ENCODE measurements around the gene BANF2.
A peak's percentile ranks its signal among the peaks of the same experiment; 100 is the strongest.

The BANF2 gene

GRCh38 chr20:17761604-17762003, 61.8 kb downstream of the BANF2 start:
- DNase-seq (ENCODE audit: low read depth): peak; percentile 23
- H3K4me3 ChIP-seq (ENCODE audit: low read depth, low read length): no peak overlapping the region
- TF ChIP-seq CTCF (conservative IDR thresholded peaks at IDR 0.05; ENCODE audit: low read depth, low read length): no peak

DNA sequence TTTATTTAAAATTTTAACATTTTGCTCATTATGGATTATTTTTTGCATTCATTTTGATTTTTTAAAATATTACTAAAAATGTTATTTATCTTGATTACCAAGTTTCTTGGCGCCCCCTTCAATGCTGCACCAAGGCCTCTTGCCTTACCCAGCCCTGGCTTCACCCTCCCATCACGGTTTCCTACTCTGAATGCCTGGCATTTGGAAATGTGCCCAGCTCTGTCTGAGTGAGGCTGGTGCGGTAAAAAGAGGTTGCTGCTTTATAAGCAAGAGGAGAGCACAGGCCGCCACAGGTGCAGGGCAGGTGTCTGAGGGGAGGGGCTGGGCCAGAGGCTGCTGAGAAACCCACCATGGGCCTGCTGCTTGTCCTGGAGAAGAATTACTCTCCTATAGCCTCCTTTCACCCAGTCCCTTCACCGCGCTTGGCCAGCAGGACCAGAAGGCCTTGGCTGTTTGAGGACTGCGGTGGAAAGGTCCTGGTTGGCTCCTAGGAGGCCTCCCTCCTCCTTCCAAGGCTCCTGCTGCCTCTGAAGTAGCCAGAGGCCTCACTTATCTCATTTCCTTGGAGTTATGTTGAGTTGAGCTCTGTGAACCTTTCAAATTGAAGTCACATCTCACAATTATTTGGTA, 62.6 kb downstream of the BANF2 start:
- no peak for DNase-seq (ENCODE audit: low read depth)
- no peak overlapping the region for H3K4me3 ChIP-seq (ENCODE audit: low read depth, low read length)
- no peak for TF ChIP-seq CTCF (conservative IDR thresholded peaks at IDR 0.05; ENCODE audit: low read depth, low read length)

DNA sequence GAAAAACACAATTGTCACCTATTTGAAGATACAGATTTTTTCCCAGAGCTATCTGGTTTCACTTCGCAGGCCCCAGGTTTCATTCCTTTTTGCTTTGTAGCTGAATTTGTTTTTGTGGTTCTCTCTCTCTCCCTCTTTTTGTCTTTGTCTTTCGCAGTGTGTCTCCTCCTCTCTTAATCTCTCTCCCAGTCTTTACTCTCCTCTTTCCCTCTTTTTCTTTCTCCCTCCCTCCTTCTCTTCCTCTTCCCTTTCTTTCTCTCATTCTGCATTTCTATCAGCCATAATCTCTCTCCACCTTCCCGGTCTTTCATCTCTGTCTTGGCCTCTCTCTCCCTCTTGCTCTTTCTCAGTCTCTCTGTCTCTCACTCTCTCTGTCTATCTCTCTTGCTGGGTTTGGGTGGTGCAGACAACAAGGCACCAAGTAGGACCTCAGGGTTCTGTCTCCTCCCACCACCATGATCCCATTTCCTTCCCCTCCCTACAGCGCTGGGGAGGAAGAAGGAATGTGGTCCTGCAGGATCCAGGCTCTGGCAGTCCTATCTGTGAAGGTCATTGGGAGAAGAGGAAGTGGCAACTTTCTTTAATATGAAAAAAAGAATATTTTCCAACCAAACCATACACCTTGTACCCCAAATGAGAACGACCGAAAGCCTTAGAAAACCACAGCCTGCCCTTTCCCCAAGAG, 63.2 kb downstream of the BANF2 start:
- no peak overlapping the region for H3K4me3 ChIP-seq (ENCODE audit: low read depth, low read length)
- no peak for TF ChIP-seq CTCF (conservative IDR thresholded peaks at IDR 0.05; ENCODE audit: low read depth, low read length)
- DNase-seq (ENCODE audit: low read depth): no peak

- DNase-seq (ENCODE audit: low read depth): no peak
- TF ChIP-seq CTCF (conservative IDR thresholded peaks at IDR 0.05; ENCODE audit: low read depth, low read length): no peak
- H3K4me3 ChIP-seq (ENCODE audit: low read depth, low read length): no peak overlapping the region
These were observed 65.3 kb downstream of the BANF2 start for GRCh38 chr20:17765017-17765416.

DNA sequence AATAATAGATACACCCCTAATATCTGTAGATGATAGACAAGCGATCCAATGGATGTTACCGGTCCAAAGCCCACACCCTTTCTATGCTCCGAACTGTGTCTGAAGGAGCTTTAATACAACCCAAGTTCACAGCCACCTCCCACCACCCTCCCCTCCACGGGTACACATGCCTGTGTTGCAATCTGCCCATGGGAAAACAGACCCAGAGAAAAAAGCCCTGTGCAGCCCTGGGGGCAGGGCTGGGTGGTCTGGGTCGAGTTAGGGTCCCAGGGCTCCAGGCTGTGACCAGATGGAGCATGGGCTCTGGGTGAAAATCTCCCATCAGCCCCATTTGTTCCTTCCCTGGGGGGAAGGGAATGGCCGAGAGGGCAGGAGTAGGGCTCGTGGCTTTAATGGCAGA, 65.8 kb downstream of the BANF2 start:
- no peak for DNase-seq (ENCODE audit: low read depth)
- no peak overlapping the region for H3K4me3 ChIP-seq (ENCODE audit: low read depth, low read length)
- no peak for TF ChIP-seq CTCF (conservative IDR thresholded peaks at IDR 0.05; ENCODE audit: low read depth, low read length)

DNA sequence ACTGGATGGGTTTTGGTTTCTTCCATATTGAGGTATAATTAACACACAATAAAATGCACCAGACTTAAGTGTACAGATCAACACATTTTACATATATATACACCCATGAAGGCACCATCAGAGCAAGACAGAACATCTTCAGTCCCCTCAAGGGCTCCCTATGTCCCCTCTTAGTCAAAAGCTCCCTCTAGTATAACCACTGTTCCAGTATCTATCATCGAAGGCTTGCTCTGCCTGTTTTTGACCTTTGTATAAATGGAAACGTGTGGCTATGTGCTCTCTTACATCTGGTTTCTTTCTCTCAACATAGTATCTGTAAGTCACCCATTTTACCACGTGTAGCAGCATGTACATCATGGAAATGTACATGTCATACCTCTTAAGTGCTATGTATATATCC, 66.5 kb downstream of the BANF2 start:
- no peak for DNase-seq (ENCODE audit: low read depth)
- TF ChIP-seq CTCF (conservative IDR thresholded peaks at IDR 0.05; ENCODE audit: low read depth, low read length): no peak
- no peak overlapping the region for H3K4me3 ChIP-seq (ENCODE audit: low read depth, low read length)

- DNase-seq (ENCODE audit: low read depth): no peak
- no peak overlapping the region for H3K4me3 ChIP-seq (ENCODE audit: low read depth, low read length)
- no peak for TF ChIP-seq CTCF (conservative IDR thresholded peaks at IDR 0.05; ENCODE audit: low read depth, low read length)
These were observed 67.9 kb downstream of the BANF2 start for GRCh38 chr20:17767624-17768023.

Data from choroid plexus epithelial cell (primary cell).